COLO668 (cell line): ENCODE data around the gene PRAMEF33.
"Not testable (repeated sequence)": the region's sequence is repeated elsewhere in the genome, so short reads cannot be mapped to it uniquely, and the experiment has no call there.

Experiments
- DNase-seq: peaks from one replicate; lab custom pipeline; 2025; ENCODE audit not compliant: unreplicated experiment; lab: John Stamatoyannopoulos, UW

PRAMEF33 gene, protein sequence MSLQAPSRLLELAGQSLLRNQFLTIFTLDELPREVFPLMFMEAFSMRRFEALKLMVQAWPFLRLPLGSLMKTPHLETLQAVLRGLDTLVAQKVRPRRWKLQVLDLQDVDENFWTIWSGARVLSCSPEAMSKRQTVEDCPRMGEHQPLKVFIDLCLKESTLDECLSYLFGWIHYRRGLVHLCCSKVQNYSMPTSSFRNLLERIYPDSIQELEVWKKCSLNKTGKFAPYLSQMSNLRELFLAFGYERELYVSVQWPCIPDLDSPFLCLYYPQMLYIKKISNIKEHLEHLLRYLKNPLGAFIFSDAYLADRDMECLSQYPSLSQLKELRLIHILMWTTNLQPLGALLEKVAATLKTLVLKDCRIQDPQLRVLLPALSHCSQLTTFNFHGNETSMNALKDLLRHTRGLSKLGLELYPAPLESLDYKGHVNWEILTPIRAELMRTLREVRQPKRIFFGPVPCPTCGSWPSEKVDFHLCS

DNA sequence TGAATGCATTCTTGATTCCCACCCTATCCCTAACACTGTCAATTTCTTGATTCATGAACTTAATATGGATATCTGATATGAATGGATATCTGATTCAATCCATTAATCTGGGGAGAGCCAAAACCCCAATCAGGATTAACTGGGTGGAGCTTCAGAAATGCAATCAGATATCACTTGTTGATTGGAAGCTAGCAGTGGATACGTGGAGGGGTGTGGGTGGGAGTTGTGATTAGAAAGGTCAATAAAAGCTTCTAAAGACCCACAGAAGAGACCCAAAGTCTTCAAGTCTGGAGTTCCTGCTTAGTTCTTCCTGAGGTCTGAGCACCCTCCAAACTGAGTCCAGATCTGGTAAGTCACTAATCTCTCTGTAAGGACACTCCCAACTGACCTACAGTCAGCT lies at the start of gene PRAMEF33:
Gene PRAMEF33, plus strand, starts transcription at position 301 of the 400 bp plus-strand sequence. CDS start 2,416 bp downstream, outside the sequence.
- DNase-seq: not testable (repeated sequence)

DNA sequence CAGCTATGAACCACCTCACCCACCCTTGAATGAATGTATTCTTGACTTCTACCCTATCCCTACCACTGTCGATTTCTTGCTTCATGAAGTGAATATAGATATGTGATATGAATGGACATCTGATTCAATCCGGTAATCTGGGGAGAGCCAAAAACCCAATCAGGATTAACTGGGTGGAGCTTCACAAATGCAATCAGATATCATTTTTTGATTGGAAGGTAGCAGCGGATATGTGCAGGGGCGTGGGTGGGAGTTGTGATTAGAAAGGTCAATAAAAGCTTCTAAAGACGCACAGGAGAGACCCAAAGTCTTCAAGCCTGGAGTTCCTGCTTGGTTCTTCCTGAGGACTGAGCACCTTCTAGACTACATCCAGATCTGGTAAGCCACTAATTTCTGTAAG lies 49.4 kb upstream of the PRAMEF33 start, which contains the start of gene PRAMEF5:
Gene PRAMEF5, plus strand, starts transcription at position 301 of the 400 bp plus-strand sequence. CDS start 5,071 bp downstream, outside the sequence.
- not testable (repeated sequence) for DNase-seq

GRCh38 chr1:13265124-13265523 lies 38.2 kb upstream of the PRAMEF33 start:
- not testable (repeated sequence) for DNase-seq

GRCh38 chr1:13277016-13277415 lies 26.3 kb upstream of the PRAMEF33 start:
- DNase-seq: not testable (repeated sequence)

DNA sequence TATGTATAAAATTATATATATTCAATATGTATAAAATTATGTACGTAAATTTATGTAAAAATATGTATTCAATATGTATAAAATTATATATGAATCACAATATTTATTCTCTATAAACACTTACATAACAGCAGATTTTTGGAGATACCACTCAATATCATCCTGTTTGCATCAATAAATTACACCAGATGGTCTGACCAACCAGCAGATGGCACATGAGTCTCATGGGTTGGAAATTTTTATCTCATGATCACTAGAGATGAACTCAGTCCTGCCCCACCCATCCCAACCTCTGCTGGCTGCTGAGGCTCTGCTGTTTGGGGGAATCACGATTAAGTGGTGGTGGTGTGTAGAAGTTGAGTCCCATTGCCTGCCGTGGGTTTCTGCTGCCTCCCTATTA lies 23.7 kb upstream of the PRAMEF33 start:
- not testable (repeated sequence) for DNase-seq

DNA sequence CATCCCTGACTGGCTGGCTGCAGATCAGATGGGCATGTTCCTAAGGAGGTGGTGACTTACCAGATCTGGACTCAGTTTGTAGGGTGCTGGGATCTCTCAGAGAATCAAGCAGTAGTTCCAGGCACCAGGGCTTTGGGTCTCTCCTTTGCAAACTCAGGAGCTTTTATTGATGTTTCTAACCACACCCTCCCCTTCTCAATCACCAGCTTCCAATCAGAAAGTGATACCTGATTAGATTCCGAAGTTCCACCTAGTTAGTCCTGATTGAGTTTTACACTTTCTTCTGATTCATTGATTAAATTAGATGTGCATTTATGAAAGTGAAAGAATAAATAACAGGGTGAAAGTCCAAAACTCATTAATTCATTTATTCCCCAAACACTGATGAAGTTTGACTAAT lies 18.3 kb upstream of the PRAMEF33 start, which contains the start of gene PRAMEF8:
Gene PRAMEF8, minus strand, starts transcription at position 101 of the 400 bp plus-strand sequence. CDS start 1,046 bp downstream, outside the sequence.
- DNase-seq: not testable (repeated sequence)

DNA sequence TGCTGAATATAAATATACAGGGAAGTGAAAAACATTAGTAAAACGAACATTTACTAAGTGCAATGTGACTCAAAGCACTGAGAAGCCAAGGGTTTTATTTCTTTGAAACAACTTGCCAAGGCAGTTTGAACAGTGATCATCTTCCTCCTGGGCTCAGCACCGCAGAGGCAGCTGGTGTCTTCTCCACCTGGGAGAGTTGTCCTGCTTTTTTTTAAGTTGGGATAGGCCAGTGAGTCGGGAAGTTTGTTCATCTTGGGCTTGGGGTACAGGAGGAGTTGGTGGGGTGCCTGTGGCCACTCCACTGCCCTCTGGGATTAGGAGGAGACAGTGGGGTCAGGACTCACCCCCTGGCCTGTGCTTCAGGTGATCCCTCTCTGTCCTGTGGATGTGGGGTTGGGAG lies 14.3 kb upstream of the PRAMEF33 start:
- DNase-seq: not testable (repeated sequence)

- DNase-seq: not testable (repeated sequence)
Measured at GRCh38 chr1:13297216-13297931, 6.0 kb upstream of the PRAMEF33 start.

- not testable (repeated sequence) for DNase-seq
Measured at GRCh38 chr1:13298699-13299098, 4.6 kb upstream of the PRAMEF33 start.

DNA sequence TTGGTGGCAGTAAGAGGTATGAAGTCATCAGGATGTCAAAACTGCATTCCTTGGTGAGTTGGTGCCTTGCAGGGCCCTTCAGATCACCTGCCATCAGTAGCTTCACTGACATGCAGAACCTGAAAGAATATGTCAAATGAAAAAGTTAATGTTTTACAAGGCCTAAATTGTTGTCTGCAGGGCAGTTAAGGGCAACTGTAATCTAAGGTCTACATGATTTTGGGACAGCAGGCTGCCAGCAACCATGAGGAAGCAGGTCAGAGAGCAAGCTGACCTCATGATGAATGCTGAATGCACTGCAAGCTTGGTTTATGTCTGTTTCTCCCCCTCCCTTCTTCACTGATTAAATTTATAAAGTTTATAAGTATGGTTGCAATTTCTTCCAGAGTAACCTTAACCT lies 1.1 kb upstream of the PRAMEF33 start:
- DNase-seq: not testable (repeated sequence)

GRCh38 chr1:13315281-13315680 lies 11.9 kb downstream of the PRAMEF33 start, which contains the start of gene PRAMEF15:
Gene PRAMEF15, plus strand, starts transcription at chr1:13315581. Its CDS starts 2,827 bp downstream, at chr1:13318408.
- not testable (repeated sequence) for DNase-seq

DNA sequence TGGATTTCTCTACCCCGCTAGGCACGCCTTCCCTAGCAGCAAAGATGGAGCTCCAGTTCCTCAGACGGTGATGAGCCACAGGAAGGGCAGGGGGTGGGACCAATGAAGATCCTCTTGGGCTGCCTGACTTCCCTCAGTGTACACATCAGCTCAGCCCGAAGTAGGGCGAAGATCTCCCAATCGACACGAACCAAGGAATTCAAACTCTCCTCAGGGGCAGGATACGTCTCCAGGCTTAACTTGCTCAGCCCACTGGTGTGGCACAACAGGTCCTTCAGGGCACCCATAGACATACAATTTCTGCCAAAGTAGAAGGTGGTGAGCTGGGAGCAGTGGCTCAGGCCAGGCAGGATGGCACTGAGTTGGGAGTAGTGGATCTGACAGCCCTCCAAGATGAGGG lies 39.2 kb downstream of the PRAMEF33 start:
- not testable (repeated sequence) for DNase-seq

DNA sequence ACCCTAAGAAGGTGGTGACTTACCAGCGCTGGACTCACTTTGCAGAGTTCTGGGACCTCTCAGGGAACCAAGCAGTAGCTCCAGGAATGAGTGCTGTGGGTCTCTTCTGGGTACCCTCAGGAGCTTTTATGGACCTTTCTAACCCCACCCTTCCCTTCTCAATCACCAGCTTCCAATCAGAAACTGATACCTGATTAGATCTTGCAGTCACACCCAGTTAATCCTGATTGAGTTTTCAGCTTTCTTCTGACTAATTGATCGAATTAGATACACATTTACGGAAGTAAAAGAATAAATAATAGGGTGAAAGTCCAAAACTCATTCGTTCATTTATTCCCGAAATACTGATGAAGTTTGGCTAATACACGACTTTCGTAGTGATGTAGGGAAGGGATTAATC lies 43.7 kb downstream of the PRAMEF33 start, which contains the start of gene PRAMEF14:
Gene PRAMEF14, minus strand, starts transcription at position 101 of the 400 bp plus-strand sequence. CDS start 1,820 bp downstream, outside the sequence.
- DNase-seq: not testable (repeated sequence)

DNA sequence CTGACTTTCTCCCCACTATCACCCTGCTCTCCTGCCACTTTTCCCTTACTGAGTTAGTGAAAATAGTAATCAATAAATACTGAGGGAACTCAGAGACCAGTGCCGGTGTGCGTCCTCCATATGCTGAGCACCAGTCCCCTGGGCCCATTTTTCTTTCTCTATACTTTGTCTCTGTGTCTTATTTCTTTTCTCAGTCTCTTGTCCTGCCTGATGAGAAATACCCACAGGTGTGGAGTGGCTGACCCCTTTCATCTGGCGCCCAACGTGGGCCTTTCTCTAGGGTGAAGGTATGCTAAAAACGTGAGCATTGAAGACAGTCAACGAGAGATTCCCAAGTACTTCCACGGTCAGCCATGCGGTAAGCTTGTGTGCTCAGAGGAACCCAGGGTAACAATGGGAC lies 50.1 kb downstream of the PRAMEF33 start:
- DNase-seq: not testable (repeated sequence)

DNA sequence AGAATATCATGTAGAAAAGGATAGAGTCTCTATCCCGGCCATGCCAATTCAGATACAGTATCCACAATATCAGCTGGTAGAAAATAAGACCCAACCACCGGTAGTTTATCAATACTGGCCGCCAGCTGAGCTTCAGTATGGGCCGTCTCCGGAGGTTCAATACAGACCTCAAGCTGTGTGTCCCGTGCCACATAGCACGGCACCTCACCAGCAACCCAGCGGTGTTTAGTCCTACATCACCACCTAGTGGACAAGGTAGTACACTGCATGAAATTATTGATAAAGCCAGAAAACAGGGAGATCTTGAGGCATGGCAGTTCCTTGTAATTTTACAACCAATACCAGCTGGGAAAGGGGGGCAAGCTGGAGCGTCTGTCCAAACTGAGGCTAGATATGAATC lies 51.1 kb downstream of the PRAMEF33 start:
- not testable (repeated sequence) for DNase-seq

- peak; percentile 52 for DNase-seq
Measured at GRCh38 chr1:13356774-13357173, 53.4 kb downstream of the PRAMEF33 start.
